IMR-90 (cell line): Measurements from ENCODE around the gene MRPS33. TPM values are rescaled to one million over a fixed set of nuclear protein-coding genes. Genes with fewer than 3 reads are reported as not detected.

Experiments used
- ATAC-seq: fragments of 200-7000 bp; cut with Tn5 transposase; 2 replicates; pipeline ENCODE4 v1.9.1; 2020; ENCODE audit warnings: low read depth, mild to moderate bottlenecking, moderate library complexity
- BruUV-seq: library from RNA; stranded (reverse); fragments of 400-500 nt; replicated peaks from 2 replicates; lab custom pipeline; 2021; lab: Mats Ljungman, UMichigan
- CTCF ChIA-PET: fragments of 300-600 bp; formaldehyde crosslinking; extraction: SDS; loops from one replicate; lab custom pipeline; 2021; ENCODE audit warnings: antibody characterized with exemption; lab: Yijun Ruan, JAX
- POLR2A ChIA-PET: fragments of 300-600 bp; sonication (Branson Sonifier 250); formaldehyde crosslinking; loops from one replicate; lab custom pipeline; 2022; ENCODE audit warnings: antibody characterized with exemption; ENCODE audit not compliant: unreplicated experiment; lab: Charles Lee
- DNase-seq: peaks from one replicate; pipeline ENCODE4 v3.0.0; 2013
- H2AFZ ChIP-seq: replicated peaks from 2 replicates; pipeline ENCODE3; 2013; ENCODE audit warnings: low read length, mild to moderate bottlenecking; ENCODE audit not compliant: poor library complexity
- H2AK5ac ChIP-seq: 2 replicates; pipeline ENCODE4 v1.6.1; 2013; ENCODE audit warnings: low read depth, low read length, inconsistent platforms
- H2AK9ac ChIP-seq: replicated peaks from 2 replicates; pipeline ENCODE3; 2013; ENCODE audit warnings: mild to moderate bottlenecking, low read depth, low read length, moderate library complexity; ENCODE audit not compliant: poor library complexity
- H2BK120ac ChIP-seq: 2 replicates; pipeline ENCODE4 v1.6.1; 2013; ENCODE audit warnings: low read depth, low read length, inconsistent platforms
- H2BK15ac ChIP-seq: 3 replicates; pipeline ENCODE4 v1.6.1; 2013; ENCODE audit warnings: low read depth, low read length, inconsistent platforms
- H2BK20ac ChIP-seq: 2 replicates; pipeline ENCODE4 v1.6.1; 2013; ENCODE audit warnings: low read depth, mild to moderate bottlenecking, inconsistent platforms, low read length, moderate library complexity
- H2BK5ac ChIP-seq: 2 replicates; pipeline ENCODE4 v1.6.1; 2013; ENCODE audit warnings: mild to moderate bottlenecking, low read depth, low read length, inconsistent platforms; ENCODE audit not compliant: poor library complexity, severe bottlenecking
- H3K14ac ChIP-seq: replicated peaks from 2 replicates; pipeline ENCODE4 v1.6.1; 2013; ENCODE audit warnings: low read depth, low read length, inconsistent platforms
- H3K18ac ChIP-seq: 2 replicates; pipeline ENCODE4 v1.6.1; 2013; ENCODE audit warnings: low read depth, low read length, control low read depth
- H3K23ac ChIP-seq: 2 replicates; pipeline ENCODE4 v1.6.1; 2013; ENCODE audit warnings: low read depth, low read length, inconsistent platforms
- H3K27ac ChIP-seq: 2 replicates; pipeline ENCODE4 v1.5.1; 2013; ENCODE audit warnings: mild to moderate bottlenecking, control low read depth, low read length; ENCODE audit not compliant: insufficient read depth
- H3K27me3 ChIP-seq: 2 replicates; pipeline ENCODE4 v1.6.1; 2013; ENCODE audit warnings: low read length; ENCODE audit not compliant: control insufficient read depth, insufficient read depth
- H3K36me3 ChIP-seq: 2 replicates; pipeline ENCODE4 v1.6.1; 2013; ENCODE audit warnings: low read length, mixed read lengths; ENCODE audit not compliant: control insufficient read depth, insufficient read depth
- H3K4ac ChIP-seq: 2 replicates; pipeline ENCODE4 v1.6.1; 2013; ENCODE audit warnings: low read depth, low read length, inconsistent platforms
- H3K4me1 ChIP-seq: 2 replicates; pipeline ENCODE4 v1.6.1; 2013; ENCODE audit warnings: low read length, mixed read lengths; ENCODE audit not compliant: control insufficient read depth, insufficient read depth
- H3K4me2 ChIP-seq: 2 replicates; pipeline ENCODE4 v1.6.1; 2013; ENCODE audit warnings: low read depth, mild to moderate bottlenecking, control low read depth, low read length, moderate library complexity
- H3K4me3 ChIP-seq: 2 replicates; pipeline ENCODE4 v1.5.1; 2013; ENCODE audit warnings: low read depth, mild to moderate bottlenecking, control low read depth, low read length, moderate library complexity; ENCODE audit not compliant: insufficient read depth
- H3K56ac ChIP-seq: 2 replicates; pipeline ENCODE4 v1.6.1; 2013; ENCODE audit warnings: low read length, inconsistent platforms; ENCODE audit not compliant: insufficient read depth; ENCODE audit errors: extremely low read depth
- H3K79me1 ChIP-seq, 2 experiments: 2 replicates each; pipeline ENCODE4 v1.6.1; 2013; ENCODE audit warnings: low read length in 2 of 2, inconsistent platforms in 1 of 2, low read depth in 1 of 2
- H3K9ac ChIP-seq: 2 replicates; pipeline ENCODE4 v1.6.1; 2013; ENCODE audit warnings: low read depth, low read length, control low read depth
- H3K9me1 ChIP-seq: 2 replicates; pipeline ENCODE4 v1.6.1; 2013; ENCODE audit warnings: low read length, inconsistent platforms; ENCODE audit not compliant: insufficient read depth
- H3K9me3 ChIP-seq: 2 replicates; pipeline ENCODE4 v1.6.1; 2013; ENCODE audit warnings: low read length; ENCODE audit not compliant: control insufficient read depth, insufficient read depth
- H4K20me1 ChIP-seq: 2 replicates; pipeline ENCODE4 v1.6.1; 2013; ENCODE audit warnings: low read length, inconsistent platforms; ENCODE audit not compliant: insufficient read depth
- H4K5ac ChIP-seq: 2 replicates; pipeline ENCODE4 v1.6.1; 2013; ENCODE audit warnings: mild to moderate bottlenecking, low read depth, low read length, control low read depth
- H4K8ac ChIP-seq, 2 experiments: 2 replicates each; pipeline ENCODE4 v1.6.1; 2013; ENCODE audit warnings: low read depth in 2 of 2, low read length in 2 of 2, control low read depth in 1 of 2, inconsistent platforms in 1 of 2
- H4K91ac ChIP-seq: 2 replicates; pipeline ENCODE4 v1.6.1; 2013; ENCODE audit warnings: low read depth, low read length, inconsistent platforms; ENCODE audit not compliant: insufficient read depth
- MXI1 ChIP-seq: IDR thresholded peaks from 2 replicates; pipeline ENCODE4 v1.6.1; 2012; ENCODE audit warnings: low read depth, mild to moderate bottlenecking, low read length, moderate library complexity, borderline replicate concordance
- NFE2L2 ChIP-seq: fragments of 150-350 bp; IDR thresholded peaks from 2 replicates; pipeline ENCODE4 v1.6.1; 2016; ENCODE audit warnings: low read depth, mild to moderate bottlenecking, low read length
- POLR2A ChIP-seq: IDR thresholded peaks from 2 replicates; pipeline ENCODE4 v1.6.1; 2012; ENCODE audit warnings: mild to moderate bottlenecking, low read depth, low read length
- RAD21 ChIP-seq: IDR thresholded peaks from 2 replicates; pipeline ENCODE4 v1.6.1; 2012; ENCODE audit warnings: low read length, improper control_type of control experiment
- RCOR1 ChIP-seq: IDR thresholded peaks from 2 replicates; pipeline ENCODE4 v1.6.1; 2012; ENCODE audit warnings: mild to moderate bottlenecking, low read length, improper control_type of control experiment; ENCODE audit not compliant: insufficient replicate concordance
- SMC3 ChIP-seq: fragments of 150-350 bp; IDR thresholded peaks from 2 replicates; pipeline ENCODE4 v1.6.1; 2016; ENCODE audit warnings: low read depth, mild to moderate bottlenecking, antibody characterized with exemption, low read length, moderate library complexity
- USF2 ChIP-seq: fragments of 150-350 bp; IDR thresholded peaks from 2 replicates; pipeline ENCODE4 v1.6.1; 2017; ENCODE audit warnings: mild to moderate bottlenecking, antibody characterized with exemption, low read length, low read depth
- WGBS, 2 experiments: methylation state at CpG; one replicate each; pipeline versions ENCODE4 v1.1.5 to v1.1.7; 2013; ENCODE audit warnings: missing lambda C conversion rate in 2 of 2; ENCODE audit not compliant: insufficient read length in 1 of 2; ENCODE audit errors: extremely low coverage in 2 of 2; 5-methylcytosine and 5-hydroxymethylcytosine counted together
- dilution Hi-C: fragments of 300-500 bp; cut with HindIII; formaldehyde crosslinking; loops from one replicate; pipeline ENCODE4 v1.14.3; 2018; ENCODE audit warnings: low sequenced_read_pairs; ENCODE audit not compliant: unreplicated experiment
- in situ Hi-C: fragments of 300-500 bp; cut with MboI; formaldehyde crosslinking; loops from 3 replicates; pipeline ENCODE4 v1.14.3; 2019; ENCODE audit warnings: low sequenced_read_pairs, inconsistent platforms, mixed read lengths
- intact Hi-C: fragments of 100-400 bp; cut with micrococcal nuclease; formaldehyde crosslinking; loops from 2 replicates; pipeline ENCODE4 v1.10.0; 2022
- polyA plus RNA-seq, 3 experiments: library from polyadenylated mRNA; depleted of rRNA; stranded (reverse); fragments of >200 nt; gene quantifications; 2 replicates each; pipeline ENCODE4 v1.2.3, GENCODE V29; 2012; ENCODE audit warnings: low replicate concordance in 1 of 3
- total RNA-seq: library from RNA; depleted of rRNA; stranded (reverse); fragments of >200 nt; gene quantifications from 2 replicates; pipeline ENCODE4 v1.2.3, GENCODE V29; 2012

The MRPS33 gene
- total and polyA plus RNA-seq, 2 of the 4 experiments (the other 2 are of a cell fraction), result 14.5 to 33.8 TPM

DNA sequence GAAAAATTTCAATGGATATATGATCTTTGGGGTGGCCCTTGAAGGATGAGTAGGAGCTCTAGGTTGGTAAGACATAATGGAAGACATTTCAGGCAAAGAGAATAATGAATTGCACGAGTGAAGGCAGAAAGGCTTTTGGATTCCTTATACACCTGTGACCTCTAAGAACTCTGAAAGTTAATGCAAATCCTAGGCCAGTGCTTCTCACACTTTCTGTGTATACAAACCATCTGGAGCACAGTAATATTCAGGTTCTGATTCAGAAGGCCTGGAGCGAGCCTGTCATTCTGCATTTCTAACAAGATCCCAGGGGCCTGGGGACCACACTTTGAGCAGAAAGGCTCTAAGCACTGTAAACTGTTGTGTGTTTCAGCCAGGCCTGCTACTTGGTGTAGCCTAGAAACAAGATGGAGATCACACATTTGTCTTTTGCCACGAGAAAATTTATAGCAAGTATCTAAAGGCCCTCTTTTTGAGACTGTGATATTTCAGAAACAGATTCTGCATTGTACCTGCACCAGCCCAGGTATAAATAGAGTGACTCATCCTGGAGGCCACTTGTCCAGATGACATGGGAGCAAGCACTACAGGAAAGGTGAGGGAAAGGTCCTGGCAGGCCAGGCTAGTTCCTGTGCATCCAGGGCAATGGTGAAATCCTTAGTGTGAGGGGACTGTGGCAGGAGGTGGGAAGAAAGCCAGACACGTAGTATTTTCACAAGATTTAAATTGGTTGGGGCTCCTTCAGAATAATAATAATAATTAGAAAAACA, 24.4 kb downstream of the MRPS33 start:
- Histone ChIP-seq H2AFZ (no peak overlapping the region), H3K79me1 (no peaks in the 10 kb centered on the region), H3K4me1 (no peaks in the 10 kb centered on the region), H3K56ac (no peak overlapping the region), H3K9ac (no peak overlapping the region), H4K5ac (no peak overlapping the region), H2BK5ac (no peak overlapping the region), H3K27ac (no peak overlapping the region), H3K18ac (no peak overlapping the region), H4K20me1 (no peaks in the 10 kb centered on the region), H3K4ac (no peak overlapping the region), H3K4me3 (no peak overlapping the region), H3K23ac (no peak overlapping the region), H3K9me3 (no peaks in the 10 kb centered on the region), H2BK120ac (no peak overlapping the region), H3K9me1 (no peaks in the 10 kb centered on the region), H3K36me3 (no peaks in the 10 kb centered on the region), H2BK20ac (no peak overlapping the region), H2AK5ac (no peak overlapping the region), H3K14ac (no peak overlapping the region), H3K27me3 (no peaks in the 10 kb centered on the region; the same call in 1 of the 2 replicates), H2BK15ac (no peak overlapping the region), H4K8ac (no peak overlapping the region), H2AK9ac (no peak overlapping the region), H4K91ac (no peak overlapping the region), H3K4me2 (no peak overlapping the region)
- in situ Hi-C loops (no loop called here), intact Hi-C loops (no loop called here), dilution Hi-C loops (no loop called here)
- ChIA-PET CTCF (no interaction called here), POLR2A (no interaction called here)
- no TSS peak for BruUV-seq
- 14% methylated on average over 1 of the region's 4 CpGs; no CpG with 5 or more reads in 1 of the 2 experiments for WGBS, 2 experiments
- no peak for TF ChIP-seq SMC3
- no peak for TF ChIP-seq USF2
- TF ChIP-seq RCOR1, result no peak
- TF ChIP-seq NFE2L2, result no peak
- TF ChIP-seq MXI1, result no peak
- no peak for TF ChIP-seq RAD21
- TF ChIP-seq POLR2A, result no peak
- no peak for ATAC-seq
- DNase-seq, result no peak
